Endothelial cell of umbilical vein (primary cell): ENCODE results near the gene IQCE. TPM values are rescaled to one million over a fixed set of nuclear protein-coding genes. Genes with fewer than 3 reads are reported as not detected.

Experiments
- BruUV-seq: library from RNA; stranded (reverse); fragments of 400-500 nt; replicated peaks from 2 replicates; lab custom pipeline; 2021; lab: Mats Ljungman, UMichigan
- CTCF ChIA-PET: fragments of 300-600, 350-600 bp; sonication (Branson Sonifier 250); formaldehyde crosslinking; loops from one replicate; lab custom pipeline; 2021; ENCODE audit warnings: antibody characterized with exemption, inconsistent platforms; lab: Charles Lee
- POLR2A ChIA-PET: fragments of 300-600, 350-600 bp; sonication (Branson Sonifier 250); formaldehyde crosslinking; loops from one replicate; lab custom pipeline; 2021; ENCODE audit warnings: antibody characterized with exemption, inconsistent platforms; lab: Charles Lee
- DNase-seq: peaks from one replicate; pipeline ENCODE4 v3.0.0-alpha.2; 2011; ENCODE audit warnings: low read depth, low spot score
- FAIRE-seq: peaks from 2 replicates; lab custom pipeline; 2011; peaks lifted over from hg19 to GRCh38; lab: Jason Lieb, UNC
- H2AFZ ChIP-seq: 2 replicates; pipeline ENCODE4 v1.6.0; 2012; ENCODE audit warnings: low read depth, low read length, control low read depth, inconsistent platforms
- H3K27ac ChIP-seq: 2 replicates; pipeline ENCODE4 v1.5.1; 2011; ENCODE audit warnings: low read depth, mild to moderate bottlenecking, control low read depth, low read length, moderate library complexity; ENCODE audit not compliant: insufficient read depth
- H3K27me3 ChIP-seq, 2 experiments: 2 replicates each; pipeline versions ENCODE4 v1.6.0 to v1.6.1; 2011; ENCODE audit warnings: low read length in 2 of 2, mixed read lengths in 1 of 2; ENCODE audit not compliant: control insufficient read depth in 2 of 2, insufficient read depth in 2 of 2
- H3K36me3 ChIP-seq, 2 experiments: 2 replicates in 1 of 2; 3 replicates in 1 of 2; pipeline ENCODE4 v1.5.1; 2011; ENCODE audit warnings: low read length in 2 of 2, mild to moderate bottlenecking in 1 of 2, moderate library complexity in 1 of 2; ENCODE audit not compliant: control insufficient read depth in 2 of 2, insufficient read depth in 2 of 2; ENCODE audit errors: extremely low read depth in 1 of 2
- H3K4me1 ChIP-seq: 3 replicates; pipeline ENCODE4 v1.5.1; 2011; ENCODE audit warnings: mild to moderate bottlenecking, low read length; ENCODE audit not compliant: control insufficient read depth, insufficient read depth; ENCODE audit errors: extremely low read depth
- H3K4me2 ChIP-seq: 2 replicates; pipeline ENCODE4 v1.6.1; 2011; ENCODE audit warnings: low read length, control low read depth, mixed read lengths; ENCODE audit not compliant: insufficient read depth
- H3K4me3 ChIP-seq, 3 experiments: fragments of 200-600 bp in 1 of 3; sonication (generic), shearing (Covaris generic) in 1 of 3; replicated peaks in 1 of 3; 2 replicates each; pipeline ENCODE4 v1.5.1; 2011 to 2016; ENCODE audit warnings: control low read depth in 3 of 3, low read length in 3 of 3, mild to moderate bottlenecking in 2 of 3, inconsistent platforms in 1 of 3, low read depth in 1 of 3, moderate library complexity in 1 of 3; ENCODE audit not compliant: insufficient read depth in 1 of 3
- H3K79me2 ChIP-seq: 2 replicates; pipeline ENCODE4 v1.6.0; 2012; ENCODE audit warnings: low read length, inconsistent platforms; ENCODE audit not compliant: control insufficient read depth, insufficient read depth
- H3K9ac ChIP-seq: replicated peaks from 2 replicates; pipeline ENCODE3; 2011; ENCODE audit warnings: low read length, control low read depth; ENCODE audit not compliant: insufficient read depth; ENCODE audit errors: extremely low read depth
- H3K9me1 ChIP-seq: replicated peaks from 3 replicates; pipeline ENCODE4 v1.6.0; 2011; ENCODE audit warnings: mild to moderate bottlenecking, low read length; ENCODE audit not compliant: control insufficient read depth, insufficient read depth; ENCODE audit errors: extremely low read depth
- H3K9me3 ChIP-seq: replicated peaks from 2 replicates; pipeline ENCODE4 v1.5.1; 2012; ENCODE audit warnings: low read length, inconsistent platforms; ENCODE audit not compliant: control insufficient read depth, insufficient read depth
- H4K20me1 ChIP-seq: replicated peaks from 2 replicates; pipeline ENCODE3; 2011; ENCODE audit warnings: mild to moderate bottlenecking, low read length; ENCODE audit not compliant: control insufficient read depth, insufficient read depth; ENCODE audit errors: extremely low read depth
- FOS ChIP-seq: IDR thresholded peaks from 2 replicates; pipeline ENCODE4 v1.6.1; 2011; ENCODE audit warnings: mild to moderate bottlenecking, low read length, moderate library complexity, borderline replicate concordance; ENCODE audit not compliant: insufficient read depth
- JUN ChIP-seq: IDR thresholded peaks from 2 replicates; pipeline ENCODE4 v1.6.1; 2011; ENCODE audit warnings: borderline replicate concordance, low read depth; ENCODE audit not compliant: insufficient read length, insufficient read depth
- MYC ChIP-seq: IDR thresholded peaks from one replicate; pipeline ENCODE4 v1.6.1; 2011; ENCODE audit warnings: mild to moderate bottlenecking, low read depth, low read length
- POLR2A ChIP-seq: IDR thresholded peaks from 2 replicates; pipeline ENCODE4 v1.6.1; 2012; ENCODE audit warnings: low read depth, mild to moderate bottlenecking, control low read depth, low read length
- POLR2AphosphoS5 ChIP-seq: IDR thresholded peaks from 2 replicates; pipeline ENCODE4 v1.6.1; 2012; ENCODE audit warnings: low read depth, mild to moderate bottlenecking, control low read depth, low read length, moderate library complexity; ENCODE audit not compliant: insufficient read depth
- dilution Hi-C: fragments of 300-500 bp; cut with MboI; formaldehyde crosslinking; loops from one replicate; pipeline ENCODE4 v1.15.0; 2019; ENCODE audit warnings: low sequenced_read_pairs; ENCODE audit not compliant: extremely low pct_ligation_motif_present
- intact Hi-C: fragments of 100-400 bp; cut with micrococcal nuclease; formaldehyde crosslinking; loops from one replicate; pipeline ENCODE4 v1.10.0; 2022
- polyA plus RNA-seq, 4 experiments: library from polyadenylated mRNA; depleted of rRNA in 3 of 4; stranded (reverse) in 3 of 4; unstranded in 1 of 4; fragments of >200 nt; gene quantifications; 2 replicates each; pipeline versions ENCODE4 v1.2.1 to v1.2.3, GENCODE V29; 2011 to 2012; ENCODE audit warnings: missing spikeins in 1 of 4
- total RNA-seq: library from RNA; stranded (reverse); gene quantifications from 2 replicates; pipeline ENCODE4 v1.2.3, GENCODE V29; 2021

The IQCE gene
- total and polyA plus RNA-seq, 2 donors (not counting 3 experiments of a cell fraction or from before 2014, with no cell fraction given), result 4.9 to 14.5 TPM

DNA sequence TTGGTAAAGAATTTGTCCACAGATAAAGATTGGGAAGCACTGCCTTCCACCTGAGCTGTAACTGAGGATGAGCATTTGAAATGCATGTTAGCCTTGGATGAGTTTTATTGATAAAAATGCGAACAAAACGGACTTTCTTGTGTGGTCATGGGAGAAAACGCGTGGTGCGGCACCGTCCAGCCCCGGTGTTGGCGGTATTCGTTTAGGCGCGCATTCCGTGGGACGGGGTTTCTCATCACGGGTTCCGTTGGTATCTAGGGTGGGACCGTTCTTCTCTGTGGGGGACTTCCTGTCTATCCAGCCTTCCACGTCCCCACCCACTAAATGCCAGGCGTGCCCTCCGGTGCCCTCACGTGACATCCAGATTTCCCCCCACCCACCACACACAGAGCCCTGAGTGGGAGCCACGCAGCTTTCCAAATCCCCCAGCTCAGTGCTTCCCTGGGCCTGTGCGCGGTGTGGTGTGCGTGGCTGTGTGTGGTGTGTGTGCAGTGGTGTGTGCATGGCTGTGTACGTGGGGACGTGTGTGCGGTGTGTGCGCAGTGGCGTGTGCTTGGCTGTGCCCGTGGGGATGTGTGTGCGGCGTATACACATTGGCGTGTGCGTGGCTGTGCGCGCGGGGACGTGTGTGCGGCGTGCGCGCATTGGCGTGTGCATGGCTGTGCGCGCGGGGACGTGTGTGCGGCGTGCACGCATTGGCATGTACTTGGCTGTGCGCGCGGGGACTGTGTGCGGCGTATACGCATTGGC lies 18.1 kb downstream of the IQCE start:
- intact Hi-C loops, result no loop called here
- H3K4me2 ChIP-seq, result no peak overlapping the region
- FAIRE-seq, result no peak

DNA sequence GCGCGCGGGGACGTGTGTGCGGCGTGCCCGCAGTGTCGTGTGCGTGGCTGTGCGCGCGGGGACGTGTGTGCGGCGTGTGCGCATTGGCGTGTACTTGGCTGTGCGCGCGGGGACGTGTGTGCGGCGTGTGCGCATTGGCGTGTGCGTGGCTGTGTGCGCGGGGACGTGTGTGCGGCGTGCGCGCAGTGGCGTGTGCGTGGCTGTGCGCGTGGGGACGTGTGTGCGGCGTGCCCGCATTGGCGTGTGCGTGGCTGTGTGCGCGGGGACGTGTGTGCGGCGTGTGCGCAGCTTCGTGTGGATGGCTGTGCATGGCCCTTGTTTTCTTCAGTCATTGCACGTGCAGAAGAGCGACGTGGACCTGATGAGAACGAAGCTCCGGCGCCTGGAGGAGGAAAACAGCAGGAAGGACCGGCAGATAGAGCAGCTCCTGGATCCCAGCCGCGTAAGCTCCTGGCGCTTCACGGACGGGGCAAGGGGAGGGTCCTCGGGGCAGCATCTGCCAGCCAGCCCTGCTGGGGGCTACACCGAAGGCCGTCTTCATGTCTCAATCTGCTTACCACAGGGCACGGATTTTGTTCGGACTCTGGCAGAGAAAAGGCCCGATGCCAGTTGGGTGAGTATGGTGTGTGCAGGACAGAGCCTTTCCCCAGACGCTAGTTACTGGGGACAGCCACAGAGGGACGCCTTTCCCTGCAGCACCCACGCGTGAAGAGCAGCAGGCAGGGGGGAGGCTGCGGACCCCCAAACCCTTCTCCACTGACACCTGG lies 19.3 kb downstream of the IQCE start:
- Histone ChIP-seq H3K27me3 (no peaks in the 10 kb centered on the region), H3K9me3 (no peaks in the 10 kb centered on the region), H3K36me3 (peaks cover 0 to 3% of the 10 kb centered on the region in 2 experiments), H4K20me1 (no peaks in the 10 kb centered on the region), H3K4me2 (no peak overlapping the region), H2AFZ (no peak overlapping the region), H3K9me1 (no peaks in the 10 kb centered on the region), H3K4me1 (peaks cover 6% of the 10 kb centered on the region), H3K4me3 (no peak overlapping the region), H3K9ac (no peak overlapping the region), H3K79me2 (no peaks in the 10 kb centered on the region), H3K27ac (no peak overlapping the region)
- TF ChIP-seq POLR2AphosphoS5 (no peak), FOS (no peak), POLR2A (no peak)
- no peak for DNase-seq
- BruUV-seq, result no TSS peak
- FAIRE-seq, result no peak
- intact Hi-C loops, result no loop called here
- dilution Hi-C loops, result no loop called here
- CTCF ChIA-PET, result no interaction called here
- POLR2A ChIA-PET, result no interaction called here

More for the DNA sequence above, 18.1 kb downstream of the IQCE start:
- CTCF ChIA-PET, result interaction anchor here (0.5 to 1.4 kb wide), 2 partner anchors 32 to 150 kb away, joined by 3 read pairs; no protein-coding TSS in a partner anchor
- Histone ChIP-seq H3K79me2 (no peaks in the 10 kb centered on the region), H3K9me1 (no peaks in the 10 kb centered on the region), H4K20me1 (no peaks in the 10 kb centered on the region), H3K9ac (no peak overlapping the region), H3K9me3 (no peaks in the 10 kb centered on the region), H2AFZ (no peak overlapping the region), H3K27ac (no peak overlapping the region), H3K36me3 (peaks cover 0 to 3% of the 10 kb centered on the region in 2 experiments), H3K4me3 (no peak overlapping the region), H3K27me3 (no peaks in the 10 kb centered on the region), H3K4me1 (peaks cover 17% of the 10 kb centered on the region)
- POLR2A ChIA-PET, result no interaction called here
- TF ChIP-seq POLR2AphosphoS5 (no peak), JUN (no peak), MYC (no peak), POLR2A (no peak)
- DNase-seq, result no peak
- no TSS peak for BruUV-seq
- dilution Hi-C loops, result no loop called here
